ENCODE results near the gene TBKBP1.

The TBKBP1 gene

DNA sequence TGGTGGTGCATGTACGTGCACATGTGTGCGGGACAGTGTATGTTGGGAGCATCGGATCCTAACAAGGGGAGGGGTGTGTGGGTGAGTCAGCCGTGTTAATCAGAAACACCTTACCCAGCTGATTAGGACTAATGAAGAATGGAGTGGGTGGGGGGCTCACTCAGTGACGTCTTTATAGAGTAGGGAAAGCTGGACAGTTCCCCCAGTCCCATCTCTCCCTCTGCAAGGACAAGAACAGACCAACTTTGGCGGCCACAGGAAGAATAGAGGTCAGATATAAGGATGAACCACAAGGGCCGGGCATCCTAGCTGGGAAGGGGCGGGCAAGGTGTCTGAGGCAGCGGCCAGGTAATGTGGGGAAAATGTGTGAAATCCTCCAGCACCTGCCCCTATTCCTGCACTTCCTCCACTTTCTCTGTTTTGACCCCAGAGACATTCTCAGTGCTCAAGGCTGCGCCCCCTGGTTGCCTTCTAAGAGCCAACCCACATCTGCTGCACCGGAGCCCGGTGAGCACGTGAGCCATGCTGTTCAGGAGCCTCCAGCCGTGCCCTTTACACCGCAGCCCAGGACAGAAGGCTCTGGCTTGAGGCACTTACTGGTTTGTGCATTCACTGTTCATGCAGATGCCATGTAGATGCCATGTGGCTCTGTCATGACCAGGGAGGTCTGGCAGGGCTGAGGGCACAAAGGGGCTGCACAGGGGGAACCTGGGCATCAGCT lies 20.2 kb downstream of the TBKBP1 start:
- CTCF ChIA-PET: interaction anchor here (0.6 to 2.3 kb wide), 4 partner anchors 15 to 979 kb away, joined by 3 to 10 read pairs (median 6); no protein-coding TSS in a partner anchor
- Histone ChIP-seq H3K36me3 (ENCODE audit: control insufficient read depth in 2 of 2, insufficient read depth in 1 of 2, low read length in 2 of 2) (peaks cover 0 to 22% of the 10 kb centered on the region in 2 experiments; a peak in 1 of 3 replicates), H3K4me1 (ENCODE audit: control insufficient read depth, insufficient read depth, low read length) (no peaks in the 10 kb centered on the region), H3K4me3 (ENCODE audit: low read depth, low read length) (no peak overlapping the region), H3K27ac (ENCODE audit: extremely low read depth, low read depth, low read length) (no peak overlapping the region), H3K9me3 (ENCODE audit: control insufficient read depth, insufficient read depth, low read depth, low read length) (no peaks in the 10 kb centered on the region)
- POLR2A ChIA-PET: no interaction called here
- TF ChIP-seq ZNF354C (tag by site-specific recombination; IDR thresholded peaks at IDR 0.05; ENCODE audit: borderline replicate concordance, low read depth): no peak
- TF ChIP-seq, protein P1, sequence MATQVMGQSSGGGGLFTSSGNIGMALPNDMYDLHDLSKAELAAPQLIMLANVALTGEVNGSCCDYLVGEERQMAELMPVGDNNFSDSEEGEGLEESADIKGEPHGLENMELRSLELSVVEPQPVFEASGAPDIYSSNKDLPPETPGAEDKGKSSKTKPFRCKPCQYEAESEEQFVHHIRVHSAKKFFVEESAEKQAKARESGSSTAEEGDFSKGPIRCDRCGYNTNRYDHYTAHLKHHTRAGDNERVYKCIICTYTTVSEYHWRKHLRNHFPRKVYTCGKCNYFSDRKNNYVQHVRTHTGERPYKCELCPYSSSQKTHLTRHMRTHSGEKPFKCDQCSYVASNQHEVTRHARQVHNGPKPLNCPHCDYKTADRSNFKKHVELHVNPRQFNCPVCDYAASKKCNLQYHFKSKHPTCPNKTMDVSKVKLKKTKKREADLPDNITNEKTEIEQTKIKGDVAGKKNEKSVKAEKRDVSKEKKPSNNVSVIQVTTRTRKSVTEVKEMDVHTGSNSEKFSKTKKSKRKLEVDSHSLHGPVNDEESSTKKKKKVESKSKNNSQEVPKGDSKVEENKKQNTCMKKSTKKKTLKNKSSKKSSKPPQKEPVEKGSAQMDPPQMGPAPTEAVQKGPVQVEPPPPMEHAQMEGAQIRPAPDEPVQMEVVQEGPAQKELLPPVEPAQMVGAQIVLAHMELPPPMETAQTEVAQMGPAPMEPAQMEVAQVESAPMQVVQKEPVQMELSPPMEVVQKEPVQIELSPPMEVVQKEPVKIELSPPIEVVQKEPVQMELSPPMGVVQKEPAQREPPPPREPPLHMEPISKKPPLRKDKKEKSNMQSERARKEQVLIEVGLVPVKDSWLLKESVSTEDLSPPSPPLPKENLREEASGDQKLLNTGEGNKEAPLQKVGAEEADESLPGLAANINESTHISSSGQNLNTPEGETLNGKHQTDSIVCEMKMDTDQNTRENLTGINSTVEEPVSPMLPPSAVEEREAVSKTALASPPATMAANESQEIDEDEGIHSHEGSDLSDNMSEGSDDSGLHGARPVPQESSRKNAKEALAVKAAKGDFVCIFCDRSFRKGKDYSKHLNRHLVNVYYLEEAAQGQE (tag by site-specific recombination; IDR thresholded peaks at IDR 0.05): peak; percentile 86

DNA sequence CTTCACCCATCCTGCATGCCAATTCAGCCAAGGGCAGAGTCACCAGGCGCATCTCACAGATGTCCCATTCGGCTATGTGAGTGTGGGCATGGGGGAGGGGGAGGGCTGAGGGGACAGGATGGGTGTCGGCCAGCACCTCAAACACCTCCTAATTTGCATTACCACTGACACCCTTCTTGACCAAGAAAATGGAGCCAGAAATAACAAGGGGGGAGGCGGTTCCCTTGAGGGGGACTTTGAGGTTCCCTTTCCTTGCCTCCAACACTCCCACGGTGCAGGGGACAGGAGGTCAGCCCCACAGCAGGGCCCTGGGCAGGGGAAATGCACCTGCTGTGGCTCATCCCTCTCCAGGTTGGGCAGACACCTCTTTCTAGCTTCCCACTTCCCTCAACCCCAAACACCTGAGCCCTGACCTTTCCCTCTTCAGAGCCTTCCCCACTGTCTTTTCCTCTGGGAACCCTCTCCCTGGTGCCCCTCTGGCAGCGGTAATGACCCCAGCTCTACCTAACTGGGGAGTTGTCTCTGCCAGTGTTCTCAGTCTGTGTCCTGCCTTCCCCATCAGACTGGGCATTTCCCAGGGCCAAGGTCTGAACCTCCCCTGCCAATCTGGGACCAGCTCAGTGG lies 20.9 kb downstream of the TBKBP1 start:
- Histone ChIP-seq H3K4me3 (ENCODE audit: low read depth, low read length) (no peak overlapping the region), H3K9me3 (ENCODE audit: control insufficient read depth, insufficient read depth, low read depth, low read length) (no peaks in the 10 kb centered on the region), H3K27ac (ENCODE audit: extremely low read depth, low read depth, low read length) (no peak overlapping the region), H3K4me1 (ENCODE audit: control insufficient read depth, insufficient read depth, low read length) (no peaks in the 10 kb centered on the region), H3K36me3 (ENCODE audit: control insufficient read depth in 2 of 2, insufficient read depth in 1 of 2, low read length in 2 of 2) (peaks cover 0 to 15% of the 10 kb centered on the region in 2 experiments; a peak in 1 of 3 replicates)
- TF ChIP-seq, protein P2, sequence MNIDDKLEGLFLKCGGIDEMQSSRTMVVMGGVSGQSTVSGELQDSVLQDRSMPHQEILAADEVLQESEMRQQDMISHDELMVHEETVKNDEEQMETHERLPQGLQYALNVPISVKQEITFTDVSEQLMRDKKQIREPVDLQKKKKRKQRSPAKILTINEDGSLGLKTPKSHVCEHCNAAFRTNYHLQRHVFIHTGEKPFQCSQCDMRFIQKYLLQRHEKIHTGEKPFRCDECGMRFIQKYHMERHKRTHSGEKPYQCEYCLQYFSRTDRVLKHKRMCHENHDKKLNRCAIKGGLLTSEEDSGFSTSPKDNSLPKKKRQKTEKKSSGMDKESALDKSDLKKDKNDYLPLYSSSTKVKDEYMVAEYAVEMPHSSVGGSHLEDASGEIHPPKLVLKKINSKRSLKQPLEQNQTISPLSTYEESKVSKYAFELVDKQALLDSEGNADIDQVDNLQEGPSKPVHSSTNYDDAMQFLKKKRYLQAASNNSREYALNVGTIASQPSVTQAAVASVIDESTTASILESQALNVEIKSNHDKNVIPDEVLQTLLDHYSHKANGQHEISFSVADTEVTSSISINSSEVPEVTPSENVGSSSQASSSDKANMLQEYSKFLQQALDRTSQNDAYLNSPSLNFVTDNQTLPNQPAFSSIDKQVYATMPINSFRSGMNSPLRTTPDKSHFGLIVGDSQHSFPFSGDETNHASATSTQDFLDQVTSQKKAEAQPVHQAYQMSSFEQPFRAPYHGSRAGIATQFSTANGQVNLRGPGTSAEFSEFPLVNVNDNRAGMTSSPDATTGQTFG (tag by site-specific recombination; IDR thresholded peaks at IDR 0.05; ENCODE audit: borderline replicate concordance): no peak
- TF ChIP-seq SCRT2 (tag by site-specific recombination; IDR thresholded peaks at IDR 0.05) (no peak), ZBTB8A (tag by site-specific recombination; IDR thresholded peaks at IDR 0.05) (no peak), ZNF610 (tag by site-specific recombination; IDR thresholded peaks at IDR 0.05; ENCODE audit: borderline replicate concordance) (no peak), GLIS2 (tag by site-specific recombination; IDR thresholded peaks at IDR 0.05) (no peak), KLF1 (tag by site-specific recombination; IDR thresholded peaks at IDR 0.05) (no peak), TRIM28 (IDR thresholded peaks at IDR 0.05; ENCODE audit: borderline replicate concordance, low read length) (no peak), ZSCAN30 (tag by site-specific recombination; IDR thresholded peaks at IDR 0.05) (no peak), ZFP37 (tag by site-specific recombination; IDR thresholded peaks at IDR 0.05) (no peak), ZFP69B (tag by site-specific recombination; IDR thresholded peaks at IDR 0.05) (no peak)
- TF ChIP-seq, protein P3, sequence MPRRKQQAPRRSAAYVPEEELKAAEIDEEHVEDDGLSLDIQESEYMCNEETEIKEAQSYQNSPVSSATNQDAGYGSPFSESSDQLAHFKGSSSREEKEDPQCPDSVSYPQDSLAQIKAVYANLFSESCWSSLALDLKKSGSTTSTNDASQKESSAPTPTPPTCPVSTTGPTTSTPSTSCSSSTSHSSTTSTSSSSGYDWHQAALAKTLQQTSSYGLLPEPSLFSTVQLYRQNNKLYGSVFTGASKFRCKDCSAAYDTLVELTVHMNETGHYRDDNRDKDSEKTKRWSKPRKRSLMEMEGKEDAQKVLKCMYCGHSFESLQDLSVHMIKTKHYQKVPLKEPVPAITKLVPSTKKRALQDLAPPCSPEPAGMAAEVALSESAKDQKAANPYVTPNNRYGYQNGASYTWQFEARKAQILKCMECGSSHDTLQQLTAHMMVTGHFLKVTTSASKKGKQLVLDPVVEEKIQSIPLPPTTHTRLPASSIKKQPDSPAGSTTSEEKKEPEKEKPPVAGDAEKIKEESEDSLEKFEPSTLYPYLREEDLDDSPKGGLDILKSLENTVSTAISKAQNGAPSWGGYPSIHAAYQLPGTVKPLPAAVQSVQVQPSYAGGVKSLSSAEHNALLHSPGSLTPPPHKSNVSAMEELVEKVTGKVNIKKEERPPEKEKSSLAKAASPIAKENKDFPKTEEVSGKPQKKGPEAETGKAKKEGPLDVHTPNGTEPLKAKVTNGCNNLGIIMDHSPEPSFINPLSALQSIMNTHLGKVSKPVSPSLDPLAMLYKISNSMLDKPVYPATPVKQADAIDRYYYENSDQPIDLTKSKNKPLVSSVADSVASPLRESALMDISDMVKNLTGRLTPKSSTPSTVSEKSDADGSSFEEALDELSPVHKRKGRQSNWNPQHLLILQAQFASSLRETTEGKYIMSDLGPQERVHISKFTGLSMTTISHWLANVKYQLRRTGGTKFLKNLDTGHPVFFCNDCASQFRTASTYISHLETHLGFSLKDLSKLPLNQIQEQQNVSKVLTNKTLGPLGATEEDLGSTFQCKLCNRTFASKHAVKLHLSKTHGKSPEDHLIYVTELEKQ (tag by site-specific recombination; IDR thresholded peaks at IDR 0.05; ENCODE audit: borderline replicate concordance): no peak
- TF ChIP-seq, protein P4, sequence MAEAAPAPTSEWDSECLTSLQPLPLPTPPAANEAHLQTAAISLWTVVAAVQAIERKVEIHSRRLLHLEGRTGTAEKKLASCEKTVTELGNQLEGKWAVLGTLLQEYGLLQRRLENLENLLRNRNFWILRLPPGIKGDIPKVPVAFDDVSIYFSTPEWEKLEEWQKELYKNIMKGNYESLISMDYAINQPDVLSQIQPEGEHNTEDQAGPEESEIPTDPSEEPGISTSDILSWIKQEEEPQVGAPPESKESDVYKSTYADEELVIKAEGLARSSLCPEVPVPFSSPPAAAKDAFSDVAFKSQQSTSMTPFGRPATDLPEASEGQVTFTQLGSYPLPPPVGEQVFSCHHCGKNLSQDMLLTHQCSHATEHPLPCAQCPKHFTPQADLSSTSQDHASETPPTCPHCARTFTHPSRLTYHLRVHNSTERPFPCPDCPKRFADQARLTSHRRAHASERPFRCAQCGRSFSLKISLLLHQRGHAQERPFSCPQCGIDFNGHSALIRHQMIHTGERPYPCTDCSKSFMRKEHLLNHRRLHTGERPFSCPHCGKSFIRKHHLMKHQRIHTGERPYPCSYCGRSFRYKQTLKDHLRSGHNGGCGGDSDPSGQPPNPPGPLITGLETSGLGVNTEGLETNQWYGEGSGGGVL (tag by site-specific recombination; IDR thresholded peaks at IDR 0.05): no peak
- TF ChIP-seq, protein P5, sequence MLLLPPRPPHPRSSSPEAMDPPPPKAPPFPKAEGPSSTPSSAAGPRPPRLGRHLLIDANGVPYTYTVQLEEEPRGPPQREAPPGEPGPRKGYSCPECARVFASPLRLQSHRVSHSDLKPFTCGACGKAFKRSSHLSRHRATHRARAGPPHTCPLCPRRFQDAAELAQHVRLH (tag by site-specific recombination; IDR thresholded peaks at IDR 0.05): no peak
- CTCF ChIA-PET: interaction anchor here (1.6 to 2.3 kb wide), 2 partner anchors 18 kb away, joined by 5 to 10 read pairs; partner anchors contain the start of gene TBX21
- POLR2A ChIA-PET: no interaction called here
